WTC11 (cell line): ENCODE measurements around the gene SIX4. TPM values are rescaled to one million over a fixed set of nuclear protein-coding genes. Genes with fewer than 3 reads are reported as not detected.

ENCODE experiments used
- ATAC-seq: fragments of 200-7000 bp; cut with Tn5 transposase; 2 replicates; pipeline ENCODE4 v1.10.0; 2021; ENCODE audit warnings: mild to moderate bottlenecking, moderate library complexity
- CTCF ChIA-PET: fragments of 300-600 bp; sonication (Branson Sonifier 250); formaldehyde crosslinking; loops from one replicate; lab custom pipeline; 2021; ENCODE audit warnings: antibody characterized with exemption; lab: Charles Lee
- POLR2A ChIA-PET: fragments of 350-600 bp; sonication (Branson Sonifier 250); formaldehyde crosslinking; loops from one replicate; lab custom pipeline; 2021; ENCODE audit warnings: antibody characterized with exemption; lab: Charles Lee
- DNase-seq: peaks from one replicate; pipeline ENCODE4 v3.0.0; 2021; ENCODE audit warnings: low spot score
- H3K27ac Mint-ChIP-seq: 2 replicates; pipeline ENCODE4 v1.8.0; 2021; ENCODE audit warnings: mixed read lengths
- H3K27me3 Mint-ChIP-seq: 2 replicates; pipeline ENCODE4 v1.8.0; 2021; ENCODE audit warnings: low read depth, mild to moderate bottlenecking, moderate library complexity, mixed read lengths
- H3K36me3 Mint-ChIP-seq: 2 replicates; pipeline ENCODE4 v1.8.0; 2021; ENCODE audit warnings: mixed read lengths
- H3K4me1 Mint-ChIP-seq: 2 replicates; pipeline ENCODE4 v1.8.0; 2022; ENCODE audit warnings: mixed read lengths
- H3K4me3 Mint-ChIP-seq: 2 replicates; pipeline ENCODE4 v1.8.0; 2021; ENCODE audit warnings: mild to moderate bottlenecking, moderate library complexity, mixed read lengths
- H3K9me3 Mint-ChIP-seq: 2 replicates; pipeline ENCODE4 v1.8.0; 2021; ENCODE audit warnings: mixed read lengths
- CREM ChIP-seq: sonication (generic); formaldehyde crosslinking; IDR thresholded peaks from 2 replicates; pipeline ENCODE4 v1.8.1; 2022; ENCODE audit warnings: mild to moderate bottlenecking, missing genetic modification reagents, moderate library complexity
- E2F1 ChIP-seq: sonication (generic); formaldehyde crosslinking; IDR thresholded peaks from 2 replicates; pipeline ENCODE4 v1.8.0; 2022; ENCODE audit warnings: mild to moderate bottlenecking, missing genetic modification reagents
- E2F4 ChIP-seq: sonication (generic); formaldehyde crosslinking; IDR thresholded peaks from 2 replicates; pipeline ENCODE4 v1.8.1; 2022; ENCODE audit warnings: low read depth, mild to moderate bottlenecking, moderate library complexity, missing genetic modification reagents, borderline replicate concordance
- ELF4 ChIP-seq: sonication (generic); formaldehyde crosslinking; IDR thresholded peaks from 2 replicates; pipeline ENCODE4 v1.8.1; 2022; ENCODE audit warnings: low read depth, mild to moderate bottlenecking, moderate library complexity, missing genetic modification reagents
- FOXP4 ChIP-seq: sonication (generic); formaldehyde crosslinking; IDR thresholded peaks from 2 replicates; pipeline ENCODE4 v1.8.0; 2022; ENCODE audit warnings: mild to moderate bottlenecking, missing genetic modification reagents
- GABPB1 ChIP-seq: sonication (generic); formaldehyde crosslinking; IDR thresholded peaks from 2 replicates; pipeline ENCODE4 v1.8.1; 2023; ENCODE audit warnings: mild to moderate bottlenecking, missing genetic modification reagents
- GRHL2 ChIP-seq: fragments of 250-450 bp; sonication (Bioruptor Pico); IDR thresholded peaks from 2 replicates; pipeline ENCODE4 v1.8.0; 2022; ENCODE audit warnings: mild to moderate bottlenecking, moderate library complexity; ENCODE audit not compliant: insufficient replicate concordance, severe bottlenecking
- IRF2 ChIP-seq: sonication (generic); formaldehyde crosslinking; IDR thresholded peaks from 2 replicates; pipeline ENCODE4 v1.8.0; 2022; ENCODE audit warnings: low read depth, missing genetic modification reagents, borderline replicate concordance
- JAZF1 ChIP-seq: fragments of 250-450 bp; sonication (Bioruptor Pico); IDR thresholded peaks from 2 replicates; pipeline ENCODE4 v1.9.0; 2021; ENCODE audit warnings: moderate library complexity, mild to moderate bottlenecking, inconsistent platforms
- MYBL2 ChIP-seq: sonication (generic); formaldehyde crosslinking; IDR thresholded peaks from 2 replicates; pipeline ENCODE4 v1.8.1; 2023; ENCODE audit warnings: mild to moderate bottlenecking, moderate library complexity, missing genetic modification reagents
- NFYB ChIP-seq: sonication (generic); formaldehyde crosslinking; conservative IDR thresholded peaks from 2 replicates; pipeline ENCODE4 v1.8.0; 2022; ENCODE audit warnings: low read depth, missing genetic modification reagents
- NR2C2 ChIP-seq: sonication (generic); formaldehyde crosslinking; IDR thresholded peaks from 2 replicates; pipeline ENCODE4 v1.8.0; 2022; ENCODE audit warnings: mild to moderate bottlenecking, missing genetic modification reagents
- NR3C1 ChIP-seq: sonication (generic); formaldehyde crosslinking; conservative IDR thresholded peaks from 2 replicates; pipeline ENCODE4 v1.8.1; 2023; ENCODE audit warnings: low read depth, mild to moderate bottlenecking, missing genetic modification reagents
- PRRX2 ChIP-seq: fragments of 250-450 bp; sonication (Bioruptor Pico); IDR thresholded peaks from 2 replicates; pipeline ENCODE4 v1.8.0; 2021; ENCODE audit warnings: mild to moderate bottlenecking
- SMAD3 ChIP-seq: sonication (generic); formaldehyde crosslinking; IDR thresholded peaks from 2 replicates; pipeline ENCODE4 v1.8.0; 2022; ENCODE audit warnings: missing genetic modification reagents, mild to moderate bottlenecking, borderline replicate concordance
- ZNF121 ChIP-seq: sonication (generic); formaldehyde crosslinking; IDR thresholded peaks from 2 replicates; pipeline ENCODE4 v1.8.0; 2023; ENCODE audit warnings: missing genetic modification reagents
- ZNF138 ChIP-seq: sonication (generic); formaldehyde crosslinking; conservative IDR thresholded peaks from 2 replicates; pipeline ENCODE4 v1.8.1; 2022; ENCODE audit warnings: mild to moderate bottlenecking, moderate library complexity, missing genetic modification reagents
- total RNA-seq: library from RNA; stranded (reverse); gene quantifications from 3 replicates; pipeline ENCODE4 v1.2.3, GENCODE V29; 2021
- TF ChIP-seq, protein P1 (sequence below): sonication (generic); formaldehyde crosslinking; conservative IDR thresholded peaks from 2 replicates; pipeline ENCODE4 v1.8.1; 2023; ENCODE audit warnings: mild to moderate bottlenecking, low read depth, missing genetic modification reagents, moderate library complexity
- TF ChIP-seq, protein P2 (sequence below): fragments of 250-450 bp; sonication (Bioruptor Pico); IDR thresholded peaks from 2 replicates; pipeline ENCODE4 v1.9.0; 2021; ENCODE audit warnings: mild to moderate bottlenecking
- TF ChIP-seq, protein P3 (sequence below): fragments of 250-450 bp; sonication (Bioruptor Pico); IDR thresholded peaks from 2 replicates; pipeline ENCODE4 v1.8.0; 2021; ENCODE audit warnings: mild to moderate bottlenecking
- TF ChIP-seq, protein P4 (sequence below): sonication (generic); formaldehyde crosslinking; IDR thresholded peaks from 2 replicates; pipeline ENCODE4 v1.8.1; 2023; ENCODE audit warnings: mild to moderate bottlenecking, moderate library complexity, missing genetic modification reagents
- TF ChIP-seq, protein P5 (sequence below): sonication (generic); formaldehyde crosslinking; IDR thresholded peaks from 2 replicates; pipeline ENCODE4 v1.8.0; 2023; ENCODE audit warnings: mild to moderate bottlenecking, missing genetic modification reagents

The SIX4 gene
- total RNA-seq, 1 experiment from 2014 or later: 41.8 TPM

GRCh38 chr14:60758885-60759284 is 34.7 kb upstream of the SIX4 start (continued):
- TF ChIP-seq, protein P1, sequence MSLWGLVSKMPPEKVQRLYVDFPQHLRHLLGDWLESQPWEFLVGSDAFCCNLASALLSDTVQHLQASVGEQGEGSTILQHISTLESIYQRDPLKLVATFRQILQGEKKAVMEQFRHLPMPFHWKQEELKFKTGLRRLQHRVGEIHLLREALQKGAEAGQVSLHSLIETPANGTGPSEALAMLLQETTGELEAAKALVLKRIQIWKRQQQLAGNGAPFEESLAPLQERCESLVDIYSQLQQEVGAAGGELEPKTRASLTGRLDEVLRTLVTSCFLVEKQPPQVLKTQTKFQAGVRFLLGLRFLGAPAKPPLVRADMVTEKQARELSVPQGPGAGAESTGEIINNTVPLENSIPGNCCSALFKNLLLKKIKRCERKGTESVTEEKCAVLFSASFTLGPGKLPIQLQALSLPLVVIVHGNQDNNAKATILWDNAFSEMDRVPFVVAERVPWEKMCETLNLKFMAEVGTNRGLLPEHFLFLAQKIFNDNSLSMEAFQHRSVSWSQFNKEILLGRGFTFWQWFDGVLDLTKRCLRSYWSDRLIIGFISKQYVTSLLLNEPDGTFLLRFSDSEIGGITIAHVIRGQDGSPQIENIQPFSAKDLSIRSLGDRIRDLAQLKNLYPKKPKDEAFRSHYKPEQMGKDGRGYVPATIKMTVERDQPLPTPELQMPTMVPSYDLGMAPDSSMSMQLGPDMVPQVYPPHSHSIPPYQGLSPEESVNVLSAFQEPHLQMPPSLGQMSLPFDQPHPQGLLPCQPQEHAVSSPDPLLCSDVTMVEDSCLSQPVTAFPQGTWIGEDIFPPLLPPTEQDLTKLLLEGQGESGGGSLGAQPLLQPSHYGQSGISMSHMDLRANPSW: no peak
- TF ChIP-seq GRHL2 (CRISPR knock-in tag): no peak
- no peak for TF ChIP-seq NR3C1
- TF ChIP-seq, protein P2, sequence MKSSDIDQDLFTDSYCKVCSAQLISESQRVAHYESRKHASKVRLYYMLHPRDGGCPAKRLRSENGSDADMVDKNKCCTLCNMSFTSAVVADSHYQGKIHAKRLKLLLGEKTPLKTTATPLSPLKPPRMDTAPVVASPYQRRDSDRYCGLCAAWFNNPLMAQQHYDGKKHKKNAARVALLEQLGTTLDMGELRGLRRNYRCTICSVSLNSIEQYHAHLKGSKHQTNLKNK (CRISPR knock-in tag): no peak
- TF ChIP-seq ELF4 (CRISPR knock-in tag): no peak
- no peak for TF ChIP-seq NFYB (CRISPR knock-in tag)
- no peak for TF ChIP-seq ZNF138 (CRISPR knock-in tag)
- TF ChIP-seq IRF2 (CRISPR knock-in tag): no peak
- TF ChIP-seq NR2C2 (CRISPR knock-in tag): no peak
- TF ChIP-seq FOXP4 (CRISPR knock-in tag): no peak
- TF ChIP-seq, protein P3, sequence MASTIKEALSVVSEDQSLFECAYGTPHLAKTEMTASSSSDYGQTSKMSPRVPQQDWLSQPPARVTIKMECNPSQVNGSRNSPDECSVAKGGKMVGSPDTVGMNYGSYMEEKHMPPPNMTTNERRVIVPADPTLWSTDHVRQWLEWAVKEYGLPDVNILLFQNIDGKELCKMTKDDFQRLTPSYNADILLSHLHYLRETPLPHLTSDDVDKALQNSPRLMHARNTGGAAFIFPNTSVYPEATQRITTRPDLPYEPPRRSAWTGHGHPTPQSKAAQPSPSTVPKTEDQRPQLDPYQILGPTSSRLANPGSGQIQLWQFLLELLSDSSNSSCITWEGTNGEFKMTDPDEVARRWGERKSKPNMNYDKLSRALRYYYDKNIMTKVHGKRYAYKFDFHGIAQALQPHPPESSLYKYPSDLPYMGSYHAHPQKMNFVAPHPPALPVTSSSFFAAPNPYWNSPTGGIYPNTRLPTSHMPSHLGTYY (CRISPR knock-in tag): no peak
- TF ChIP-seq, protein P4, sequence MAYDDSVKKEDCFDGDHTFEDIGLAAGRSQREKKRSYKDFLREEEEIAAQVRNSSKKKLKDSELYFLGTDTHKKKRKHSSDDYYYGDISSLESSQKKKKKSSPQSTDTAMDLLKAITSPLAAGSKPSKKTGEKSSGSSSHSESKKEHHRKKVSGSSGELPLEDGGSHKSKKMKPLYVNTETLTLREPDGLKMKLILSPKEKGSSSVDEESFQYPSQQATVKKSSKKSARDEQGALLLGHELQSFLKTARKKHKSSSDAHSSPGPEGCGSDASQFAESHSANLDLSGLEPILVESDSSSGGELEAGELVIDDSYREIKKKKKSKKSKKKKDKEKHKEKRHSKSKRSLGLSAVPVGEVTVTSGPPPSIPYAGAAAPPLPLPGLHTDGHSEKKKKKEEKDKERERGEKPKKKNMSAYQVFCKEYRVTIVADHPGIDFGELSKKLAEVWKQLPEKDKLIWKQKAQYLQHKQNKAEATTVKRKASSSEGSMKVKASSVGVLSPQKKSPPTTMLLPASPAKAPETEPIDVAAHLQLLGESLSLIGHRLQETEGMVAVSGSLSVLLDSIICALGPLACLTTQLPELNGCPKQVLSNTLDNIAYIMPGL: no peak

GRCh38 chr14:60757567-60758002 is 33.4 kb upstream of the SIX4 start:
- H3K4me1 Mint-ChIP-seq: peaks cover 74% of the 10 kb centered on the region
- ATAC-seq: no peak
- POLR2A ChIA-PET: no interaction called here

More at GRCh38 chr14:60757567-60758002, 33.4 kb upstream of the SIX4 start:
- CTCF ChIA-PET: no interaction called here
- DNase-seq: no peak
- Mint-ChIP-seq H3K9me3 (no peaks in the 10 kb centered on the region), H3K27me3 (no peaks in the 10 kb centered on the region), H3K4me3 (no peak overlapping the region), H3K27ac (peak overlapping the region; percentile 99), H3K36me3 (no peaks in the 10 kb centered on the region)
- TF ChIP-seq, protein P2 (CRISPR knock-in tag): no peak
- TF ChIP-seq JAZF1: no peak
- no peak for TF ChIP-seq E2F1 (CRISPR knock-in tag)
- TF ChIP-seq PRRX2 (CRISPR knock-in tag): no peak
- no peak for TF ChIP-seq GABPB1 (CRISPR knock-in tag)
- no peak for TF ChIP-seq CREM (CRISPR knock-in tag)
- no peak for TF ChIP-seq SMAD3 (CRISPR knock-in tag)
- no peak for TF ChIP-seq E2F4 (CRISPR knock-in tag)
- no peak for TF ChIP-seq ZNF121 (CRISPR knock-in tag)
- TF ChIP-seq, protein P5, sequence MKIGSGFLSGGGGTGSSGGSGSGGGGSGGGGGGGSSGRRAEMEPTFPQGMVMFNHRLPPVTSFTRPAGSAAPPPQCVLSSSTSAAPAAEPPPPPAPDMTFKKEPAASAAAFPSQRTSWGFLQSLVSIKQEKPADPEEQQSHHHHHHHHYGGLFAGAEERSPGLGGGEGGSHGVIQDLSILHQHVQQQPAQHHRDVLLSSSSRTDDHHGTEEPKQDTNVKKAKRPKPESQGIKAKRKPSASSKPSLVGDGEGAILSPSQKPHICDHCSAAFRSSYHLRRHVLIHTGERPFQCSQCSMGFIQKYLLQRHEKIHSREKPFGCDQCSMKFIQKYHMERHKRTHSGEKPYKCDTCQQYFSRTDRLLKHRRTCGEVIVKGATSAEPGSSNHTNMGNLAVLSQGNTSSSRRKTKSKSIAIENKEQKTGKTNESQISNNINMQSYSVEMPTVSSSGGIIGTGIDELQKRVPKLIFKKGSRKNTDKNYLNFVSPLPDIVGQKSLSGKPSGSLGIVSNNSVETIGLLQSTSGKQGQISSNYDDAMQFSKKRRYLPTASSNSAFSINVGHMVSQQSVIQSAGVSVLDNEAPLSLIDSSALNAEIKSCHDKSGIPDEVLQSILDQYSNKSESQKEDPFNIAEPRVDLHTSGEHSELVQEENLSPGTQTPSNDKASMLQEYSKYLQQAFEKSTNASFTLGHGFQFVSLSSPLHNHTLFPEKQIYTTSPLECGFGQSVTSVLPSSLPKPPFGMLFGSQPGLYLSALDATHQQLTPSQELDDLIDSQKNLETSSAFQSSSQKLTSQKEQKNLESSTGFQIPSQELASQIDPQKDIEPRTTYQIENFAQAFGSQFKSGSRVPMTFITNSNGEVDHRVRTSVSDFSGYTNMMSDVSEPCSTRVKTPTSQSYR: no peak
- no peak for TF ChIP-seq MYBL2
